ENCODE data around the gene AMT.

AMT gene

GRCh38 chr3:49456466-49456865 is 34.2 kb upstream of the AMT start:
- no peak for DNase-seq (ENCODE audit: low read depth, low spot score)
- CTCF ChIA-PET, result interaction anchor here (0.7 to 2.8 kb wide), 4 partner anchors 8 to 286 kb away, joined by 3 to 11 read pairs (median 4); partner anchors contain the start of gene USP4
- no peak overlapping the region for H3K4me3 ChIP-seq (ENCODE audit: low read depth, low read length)
- TF ChIP-seq CTCF (IDR thresholded peaks at IDR 0.05; ENCODE audit: insufficient read depth, low read length, missing control alignments), result no peak
- POLR2A ChIA-PET, result interaction anchor here (1.7 kb wide), 1 partner anchor 13 kb away, joined by 5 read pairs; the partner anchor contains the start of gene DAG1

- H3K4me3 ChIP-seq (ENCODE audit: low read depth, low read length), result no peak overlapping the region
- CTCF ChIA-PET, result interaction anchor here (0.9 to 3.6 kb wide), 4 partner anchors 8 to 160 kb away, joined by 3 to 12 read pairs (median 6); partner anchors contain the start of gene USP4
- DNase-seq (ENCODE audit: low read depth, low spot score), result no peak
- POLR2A ChIA-PET, result interaction anchor here (1.7 kb wide), 1 partner anchor 15 kb away, joined by 5 read pairs; the partner anchor contains the start of gene DAG1
- no peak for TF ChIP-seq CTCF (IDR thresholded peaks at IDR 0.05; ENCODE audit: insufficient read depth, low read length, missing control alignments)
Measured at GRCh38 chr3:49454898-49455681, 32.8 kb upstream of the AMT start.

- CTCF ChIA-PET, result interaction anchor here (0.9 to 3.6 kb wide), 6 partner anchors 9 to 160 kb away, joined by 3 to 16 read pairs (median 6); partner anchors contain the start of gene USP4
- H3K4me3 ChIP-seq (ENCODE audit: low read depth, low read length), result no peak overlapping the region
- TF ChIP-seq CTCF (IDR thresholded peaks at IDR 0.05; ENCODE audit: insufficient read depth, low read length, missing control alignments), result no peak
- POLR2A ChIA-PET, result no interaction called here
- DNase-seq (ENCODE audit: low read depth, low spot score), result no peak
Measured at GRCh38 chr3:49454458-49454857, 32.2 kb upstream of the AMT start.

- CTCF ChIA-PET, result interaction anchor here (0.9 to 7.3 kb wide), 5 partner anchors 9 to 284 kb away, joined by 3 to 58 read pairs (median 12); partner anchors contain the start of genes KLHDC8B and USP4
- TF ChIP-seq CTCF (IDR thresholded peaks at IDR 0.05; ENCODE audit: insufficient read depth, low read length, missing control alignments), result no peak
- no peak overlapping the region for H3K4me3 ChIP-seq (ENCODE audit: low read depth, low read length)
- no peak for DNase-seq (ENCODE audit: low read depth, low spot score)
- POLR2A ChIA-PET, result no interaction called here
Measured at GRCh38 chr3:49453621-49454020, 31.3 kb upstream of the AMT start.

GRCh38 chr3:49445391-49445790 is 23.1 kb upstream of the AMT start:
- no peak for DNase-seq (ENCODE audit: low read depth, low spot score)
- ChIA-PET POLR2A (interaction anchor here (1.2 to 2.2 kb wide), 3 partner anchors 23 to 105 kb away, joined by 3 to 8 read pairs (median 7); partner anchors contain the start of genes AMT, RHOA, TCTA and USP4), CTCF (interaction anchor here (1.7 to 3.9 kb wide), 4 partner anchors 9 to 275 kb away, joined by 3 to 29 read pairs (median 12); partner anchors contain the start of genes KLHDC8B and USP4)
- H3K4me3 ChIP-seq (ENCODE audit: low read depth, low read length), result no peak overlapping the region
- no peak for TF ChIP-seq CTCF (IDR thresholded peaks at IDR 0.05; ENCODE audit: insufficient read depth, low read length, missing control alignments)

- no peak for DNase-seq (ENCODE audit: low read depth, low spot score)
- TF ChIP-seq CTCF (IDR thresholded peaks at IDR 0.05; ENCODE audit: insufficient read depth, low read length, missing control alignments), result no peak
- H3K4me3 ChIP-seq (ENCODE audit: low read depth, low read length), result no peak overlapping the region
- POLR2A ChIA-PET, result no interaction called here
- CTCF ChIA-PET, result no interaction called here
Measured at GRCh38 chr3:49434731-49435130, 12.5 kb upstream of the AMT start.

Measured in AG04449 (cell line).